HG03571 (cell line): Measurements from ENCODE around the gene ADGRA3.
"Not testable (repeated sequence)": the region's sequence is repeated elsewhere in the genome, so short reads cannot be mapped to it uniquely, and the experiment has no call there.

Source experiments
- ATAC-seq: cut with Tn5 transposase; IDR thresholded peaks from one replicate; pipeline ENCODE4 v1.9.1; 2021; ENCODE audit not compliant: unreplicated experiment

Gene ADGRA3

GRCh38 chr4:22482250-22483127 lies 33.4 kb downstream of the ADGRA3 start:
- ATAC-seq = no peak

- ATAC-seq = no peak
These were observed 35.1 kb downstream of the ADGRA3 start for GRCh38 chr4:22480675-22481327.

DNA sequence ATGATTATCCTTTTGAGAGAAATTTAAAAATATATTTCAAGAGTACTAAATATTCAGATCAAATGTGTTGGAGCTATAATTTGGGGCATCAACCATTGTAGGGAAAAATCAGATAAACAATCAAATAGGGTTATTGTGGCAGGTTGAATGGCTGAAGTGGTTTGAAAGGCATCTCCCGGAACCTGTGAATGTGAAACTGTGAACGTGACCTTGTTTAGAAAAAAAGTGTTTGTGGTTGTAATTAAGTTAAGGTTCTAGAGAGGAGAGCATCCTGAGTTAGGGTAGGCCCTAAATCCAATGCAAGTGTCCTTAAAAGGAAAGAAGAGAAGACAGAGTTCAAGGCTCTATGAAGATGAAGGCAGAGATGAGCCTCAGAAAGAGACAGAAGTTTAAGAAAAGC lies 37.4 kb downstream of the ADGRA3 start:
- no peak for ATAC-seq

GRCh38 chr4:22477813-22478182 lies 38.1 kb downstream of the ADGRA3 start:
- no peak for ATAC-seq

DNA sequence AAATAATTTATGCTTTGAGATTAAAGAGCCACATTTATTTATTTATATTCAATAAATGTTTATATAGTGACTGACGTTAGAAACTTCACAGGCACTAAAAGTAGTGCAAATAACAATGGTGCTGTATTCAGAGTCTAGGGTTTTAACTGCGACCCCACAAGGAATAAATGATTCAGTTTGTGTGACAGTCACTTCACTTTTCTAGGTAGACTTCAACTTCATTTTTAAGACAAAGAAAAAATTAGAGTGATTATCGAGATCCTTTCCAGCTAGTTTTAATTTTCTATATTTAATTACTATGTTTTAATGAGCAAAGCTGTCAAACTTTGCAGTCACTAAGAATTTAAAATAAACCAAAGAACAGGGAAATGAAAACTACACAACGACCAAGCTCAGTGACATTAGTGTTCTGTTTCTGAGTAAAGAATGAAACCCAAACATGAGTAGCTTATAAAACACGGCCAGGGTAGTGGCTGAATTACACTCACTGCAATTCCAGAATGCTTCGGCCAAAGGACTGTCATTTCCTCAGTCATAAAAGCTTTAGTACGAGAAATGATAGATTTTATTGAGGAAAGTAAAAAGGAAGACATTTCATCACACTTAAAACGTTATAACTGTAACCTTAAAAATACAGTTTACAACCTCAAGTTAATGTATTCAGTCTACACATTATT lies 38.6 kb downstream of the ADGRA3 start:
- no peak for ATAC-seq

GRCh38 chr4:22476011-22476410 lies 39.9 kb downstream of the ADGRA3 start:
- ATAC-seq = no peak

GRCh38 chr4:22475311-22475646 lies 40.6 kb downstream of the ADGRA3 start:
- ATAC-seq = not testable (repeated sequence)

DNA sequence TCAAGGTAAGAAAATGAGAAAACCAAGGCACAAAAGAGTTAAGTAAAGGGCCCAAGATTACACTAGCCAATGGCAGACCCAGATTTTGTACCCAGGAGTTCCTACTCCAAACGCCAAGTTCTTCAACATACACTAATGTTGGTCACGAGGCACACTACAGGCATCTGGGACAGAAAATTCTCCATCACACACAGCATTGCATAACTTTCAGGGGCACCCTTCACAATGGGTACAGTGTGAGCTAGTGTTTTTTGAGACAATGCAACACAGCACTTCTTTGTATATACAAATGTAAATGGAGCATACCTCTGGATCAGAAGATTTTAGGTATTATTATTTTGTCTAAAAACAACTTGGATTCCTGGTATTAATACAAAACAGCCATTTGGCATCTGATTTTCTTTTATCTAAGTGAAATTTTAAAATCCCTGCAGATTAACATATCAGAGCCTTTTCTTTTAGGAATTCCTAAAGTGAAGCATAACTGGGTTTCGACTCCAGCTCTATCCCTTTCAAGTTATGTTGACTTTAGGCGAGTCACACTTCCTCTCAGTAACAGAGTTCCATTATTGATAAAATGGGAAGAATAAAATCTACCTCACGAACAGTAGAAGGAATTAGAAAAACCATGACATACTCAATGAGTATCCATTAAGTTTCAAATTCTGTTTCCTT lies 41.1 kb downstream of the ADGRA3 start:
- no peak for ATAC-seq

DNA sequence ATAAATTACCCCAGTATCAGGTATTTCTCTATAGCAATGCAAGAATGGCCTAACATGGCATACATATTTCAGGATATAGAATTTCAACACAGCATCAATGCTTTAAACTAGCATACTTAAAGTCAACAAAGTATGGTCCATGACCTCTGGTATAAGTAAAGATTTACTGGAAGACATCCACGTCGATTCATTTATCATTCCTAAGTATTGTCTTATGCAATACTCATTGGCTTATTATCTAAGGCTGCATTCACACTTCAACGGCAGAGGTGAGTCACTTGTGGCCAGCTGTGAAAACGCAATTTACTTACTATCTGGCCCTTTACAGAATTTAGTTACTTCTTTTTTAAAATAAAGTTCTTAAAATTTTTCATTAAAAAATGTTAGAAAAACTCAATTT lies 42.6 kb downstream of the ADGRA3 start:
- ATAC-seq = no peak

DNA sequence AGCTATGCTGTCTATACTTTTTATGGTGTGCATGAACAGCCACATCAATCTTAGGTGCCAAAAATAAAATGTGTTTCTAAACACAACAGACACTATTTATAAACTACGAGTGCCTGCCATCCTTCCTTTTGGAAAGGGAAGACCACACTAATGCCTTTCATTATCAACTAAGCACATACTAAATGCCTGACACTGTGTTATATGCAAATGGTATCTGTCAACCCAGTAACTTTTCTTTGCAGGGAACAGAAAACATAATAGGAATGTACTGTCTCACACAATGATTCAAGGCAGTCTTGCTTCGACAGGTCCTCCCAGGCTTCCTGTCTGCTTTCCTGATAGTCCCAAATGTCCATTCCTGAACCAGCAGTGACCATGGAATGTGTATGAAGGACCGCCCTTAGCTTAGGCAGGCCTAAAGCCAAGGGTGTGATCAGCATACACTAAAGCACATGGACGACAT lies 43.8 kb downstream of the ADGRA3 start:
- ATAC-seq = no peak

- no peak for ATAC-seq
These were observed 44.4 kb downstream of the ADGRA3 start for GRCh38 chr4:22471419-22471818.

GRCh38 chr4:22466581-22466980 lies 49.3 kb downstream of the ADGRA3 start:
- no peak for ATAC-seq

DNA sequence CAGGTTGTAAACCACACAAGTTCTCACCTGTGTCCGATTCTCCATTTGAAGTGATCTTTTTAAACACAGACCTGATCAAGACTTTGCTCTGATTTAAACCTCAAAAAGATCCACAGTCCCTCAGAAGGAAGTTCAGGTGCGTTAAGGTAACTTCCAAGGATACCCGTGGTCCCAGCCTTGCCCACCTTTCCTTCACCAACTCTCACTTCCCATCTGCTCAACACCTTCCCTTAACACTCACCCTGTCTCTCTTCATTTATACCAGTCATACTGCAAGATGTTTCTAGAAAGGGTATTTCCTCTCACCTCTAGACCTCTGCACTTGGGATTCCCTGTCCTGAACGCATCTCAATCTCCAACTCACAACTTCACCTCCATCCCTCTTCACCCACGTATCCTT lies 49.9 kb downstream of the ADGRA3 start:
- no peak for ATAC-seq

- no peak for ATAC-seq
These were observed 50.5 kb downstream of the ADGRA3 start for GRCh38 chr4:22465349-22465748.

DNA sequence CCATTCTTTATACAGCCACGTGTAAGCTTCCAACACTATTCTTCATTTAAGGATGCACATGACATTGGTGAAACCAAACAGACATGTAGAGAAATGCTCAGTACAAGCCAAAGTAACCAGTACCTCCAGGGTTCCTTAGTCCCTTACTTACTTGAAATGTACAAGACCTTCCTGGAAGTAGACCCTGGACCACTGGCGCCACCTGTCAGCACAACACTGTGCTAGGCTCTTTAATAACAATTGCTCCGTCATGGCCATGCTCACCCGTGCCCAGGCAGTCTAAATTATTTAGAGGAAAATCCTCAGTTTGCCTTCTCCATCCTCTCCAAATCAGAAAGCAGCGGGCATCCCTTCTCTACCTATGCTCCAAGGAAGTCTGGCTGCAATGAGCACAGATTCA lies 52.7 kb downstream of the ADGRA3 start:
- ATAC-seq = no peak

- ATAC-seq = no peak
These were observed 53.2 kb downstream of the ADGRA3 start for GRCh38 chr4:22462688-22463087.

DNA sequence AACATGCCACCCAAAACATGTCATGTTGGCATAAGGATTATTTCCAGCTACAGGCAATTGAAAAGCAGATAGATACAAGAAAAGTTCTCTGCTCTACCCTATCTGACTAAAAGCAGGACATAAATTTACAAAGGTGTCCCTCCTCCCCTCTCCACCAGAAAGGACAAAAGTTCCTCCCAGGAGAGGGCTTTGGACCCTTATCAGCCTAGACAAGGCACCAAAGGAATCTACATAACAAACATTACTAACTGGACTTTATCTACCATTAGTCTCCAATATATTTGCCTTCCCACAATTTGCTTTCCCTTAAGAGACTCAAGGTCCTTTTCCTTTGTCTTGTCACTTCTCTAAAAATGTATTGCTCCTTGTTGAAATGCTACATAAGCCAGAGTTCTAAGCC lies 55.6 kb downstream of the ADGRA3 start:
- no peak for ATAC-seq

GRCh38 chr4:22458098-22458497 lies 57.8 kb downstream of the ADGRA3 start:
- no peak for ATAC-seq

DNA sequence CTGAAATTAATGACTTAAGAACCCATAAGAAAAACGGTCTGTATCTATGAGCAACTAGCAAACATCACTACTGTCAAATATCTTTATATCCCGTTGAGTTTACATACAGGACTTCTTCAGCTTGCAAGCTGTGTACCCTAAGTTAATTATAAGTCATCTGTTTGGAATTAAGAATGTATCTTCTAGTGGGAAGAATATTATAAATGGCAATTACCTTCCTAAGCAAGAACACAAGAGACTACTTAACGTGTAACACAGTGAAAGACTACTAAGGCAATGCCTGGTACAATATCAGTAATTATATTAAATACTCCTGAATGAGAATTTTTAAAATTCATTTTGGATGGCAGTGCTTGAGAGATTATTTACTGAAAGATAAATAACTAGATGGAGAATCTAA lies 58.5 kb downstream of the ADGRA3 start:
- ATAC-seq = no peak

- ATAC-seq = no peak
These were observed 59.6 kb downstream of the ADGRA3 start for GRCh38 chr4:22456291-22456690.

DNA sequence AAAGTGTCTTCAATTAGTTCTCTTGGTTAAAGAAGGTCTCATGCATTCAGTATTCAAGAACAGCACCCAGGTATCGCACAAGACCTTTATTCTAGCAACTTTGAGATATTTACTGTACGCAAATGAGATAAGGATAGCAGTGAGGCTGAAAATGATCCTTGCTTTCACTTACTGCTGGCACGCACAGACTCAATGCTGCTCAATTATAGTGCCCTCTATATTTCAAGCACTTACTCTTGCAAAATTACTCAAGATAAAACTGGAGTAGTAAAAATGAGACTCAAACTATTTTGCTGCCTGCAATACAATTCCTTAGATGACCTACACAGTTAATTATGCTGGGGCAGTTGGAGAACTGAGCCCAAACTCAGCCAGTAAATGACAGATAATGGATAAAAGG lies 60.9 kb downstream of the ADGRA3 start:
- ATAC-seq = no peak
